ENCODE results near the gene HRG. TPM values are rescaled to one million over a fixed set of nuclear protein-coding genes. Genes with fewer than 3 reads are reported as not detected.

Gene HRG
- total and polyA plus RNA-seq, 2 of the 8 experiments (the other 6 are each of a cell fraction or from before 2014, with no cell fraction given), result 0.03 to 0.15 TPM

GRCh38 chr3:186625600-186626042 is 40.2 kb upstream of the HRG start (continued):
- no peak for TF ChIP-seq CHD7 (IDR thresholded peaks at IDR 0.05; ENCODE audit: insufficient replicate concordance, low read length)
- no peak for TF ChIP-seq ATF2 (IDR thresholded peaks at IDR 0.05; ENCODE audit: low read length)
- TF ChIP-seq RNF2 (IDR thresholded peaks at IDR 0.05; ENCODE audit: borderline replicate concordance, low read depth, low read length, missing control alignments, poor library complexity, severe bottlenecking), result no peak
- no peak for TF ChIP-seq POU5F1 (IDR thresholded peaks at IDR 0.05; ENCODE audit: low read depth, low read length)
- no peak for TF ChIP-seq KDM1A (IDR thresholded peaks at IDR 0.05; ENCODE audit: borderline replicate concordance, low read length)
- no peak for TF ChIP-seq CBX5 (IDR thresholded peaks at IDR 0.05; ENCODE audit: low read depth, low read length)
- TF ChIP-seq SP4 (IDR thresholded peaks at IDR 0.05; ENCODE audit: low read length), result no peak
- TF ChIP-seq ZNF274 (IDR thresholded peaks at IDR 0.05; ENCODE audit: borderline replicate concordance, extremely low read depth, low read length), result no peak
- TF ChIP-seq JUN (IDR thresholded peaks at IDR 0.05; ENCODE audit: low read depth, low read length), result no peak
